ENCODE results near the gene BAZ1B. TPM values are rescaled to one million over a fixed set of nuclear protein-coding genes. Genes with fewer than 3 reads are reported as not detected.
"Not testable (repeated sequence)": the region's sequence is repeated elsewhere in the genome, so short reads cannot be mapped to it uniquely, and the experiment has no call there.

The BAZ1B gene
- total RNA-seq, 2 experiments from 2014 or later = 90.5 to 93.0 TPM

DNA sequence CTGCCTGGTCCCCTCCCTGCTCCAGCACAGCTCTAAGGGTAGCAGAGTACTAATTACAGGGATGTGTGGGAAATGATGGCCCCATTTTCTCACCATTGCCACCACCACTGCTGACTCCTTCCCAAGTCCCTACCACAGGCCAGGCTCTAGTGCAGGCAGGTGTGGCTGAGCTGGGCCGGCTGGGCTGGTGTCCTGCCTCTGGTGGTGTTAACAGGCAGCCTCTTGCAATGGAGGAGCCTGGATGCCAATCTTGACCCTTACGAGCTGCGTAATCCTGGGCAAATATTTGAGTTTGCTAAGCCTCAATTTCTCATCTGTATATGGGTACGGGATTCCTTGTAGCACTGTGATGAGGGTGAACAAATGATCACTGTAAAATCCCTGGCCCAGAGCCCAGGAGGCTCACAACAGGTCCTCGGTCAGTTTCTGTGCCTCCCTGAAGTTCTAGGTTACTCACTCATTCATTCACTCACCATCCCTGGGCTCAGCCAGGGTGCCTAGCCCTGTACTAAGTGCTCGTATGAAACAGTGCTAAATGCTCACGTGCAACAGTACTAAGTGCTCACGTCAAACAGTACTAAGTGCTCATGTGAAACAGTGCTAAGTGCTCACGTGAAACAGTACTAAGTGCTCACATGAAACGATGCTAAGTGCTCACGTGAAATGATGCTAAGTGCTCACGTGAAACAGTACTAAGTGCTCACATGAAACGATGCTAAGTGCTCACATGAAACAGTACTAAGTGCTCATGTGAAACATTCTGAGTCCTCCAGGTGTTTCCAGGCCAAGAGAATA lies 90.9 kb downstream of the BAZ1B start:
- ATAC-seq (ENCODE audit: low read depth) (no peak), DNase-seq (no peak)
- POLR2A ChIA-PET = no interaction called here
- Mint-ChIP-seq H3K36me3 (no peaks in the 10 kb centered on the region), H3K27me3 (peaks cover 12% of the 10 kb centered on the region), H3K4me1 (no peaks in the 10 kb centered on the region), H3K4me3 (no peak overlapping the region), H3K27ac (no peak overlapping the region), H3K9me3 (peaks cover 1% of the 10 kb centered on the region)

- POLR2A ChIA-PET = not testable (repeated sequence)
These were observed 91.6 kb downstream of the BAZ1B start for GRCh38 chr7:73430540-73430939.

DNA sequence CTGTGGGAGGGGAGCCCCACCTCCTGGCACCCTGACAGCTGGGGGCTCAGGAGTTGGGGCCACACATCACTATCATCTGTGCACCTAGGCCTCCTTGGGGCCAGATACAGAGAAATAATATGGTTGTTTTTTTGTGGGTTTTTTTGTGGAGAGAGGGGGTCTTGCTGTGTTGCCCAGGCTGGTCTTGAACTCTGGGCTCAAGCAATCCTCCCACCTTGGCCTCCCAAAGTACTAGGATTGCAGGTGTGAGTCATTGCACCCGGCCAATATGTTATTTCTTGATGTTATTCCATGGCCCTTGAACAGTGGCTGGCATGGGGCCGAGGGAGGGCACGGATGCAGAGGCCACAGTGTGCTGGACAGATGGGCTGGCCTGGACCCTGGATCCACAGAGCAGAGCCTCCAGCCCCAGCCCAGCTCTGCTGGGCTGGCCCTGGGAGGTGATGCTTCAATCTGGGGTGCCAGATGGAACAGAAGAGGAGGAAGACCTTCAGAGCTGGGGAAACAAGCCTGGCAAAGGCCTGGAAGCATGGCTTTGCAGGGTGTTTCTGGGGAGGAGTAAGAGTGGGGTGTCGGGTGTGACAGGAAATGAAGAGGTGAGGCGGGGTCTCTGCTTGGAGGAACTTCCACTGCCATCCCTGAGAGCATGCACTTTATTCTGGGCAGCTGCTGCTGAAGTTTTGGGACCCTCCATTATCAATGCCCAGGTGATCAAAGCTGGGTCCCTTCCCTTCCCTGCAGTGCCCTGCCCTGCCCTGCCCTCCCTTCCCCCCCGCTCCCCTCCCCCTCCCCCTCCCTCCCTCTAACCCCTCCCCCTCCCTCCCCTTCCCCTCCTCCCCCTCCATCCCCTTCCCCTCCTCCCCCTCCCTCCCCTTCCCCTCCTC lies 92.2 kb downstream of the BAZ1B start:
- no peak for DNase-seq
- Mint-ChIP-seq H3K27me3 (peaks cover 16% of the 10 kb centered on the region), H3K9me3 (peaks cover 1% of the 10 kb centered on the region), H3K27ac (no peak overlapping the region), H3K4me3 (no peak overlapping the region), H3K4me1 (peaks cover 1% of the 10 kb centered on the region), H3K36me3 (no peaks in the 10 kb centered on the region)
- ATAC-seq (ENCODE audit: low read depth) = no peak
- POLR2A ChIA-PET = no interaction called here

More at GRCh38 chr7:73430540-73430939, 91.6 kb downstream of the BAZ1B start:
- H3K27me3 Mint-ChIP-seq = peaks cover 13% of the 10 kb centered on the region
- not testable (repeated sequence) for H3K4me1 Mint-ChIP-seq; ATAC-seq (ENCODE audit: low read depth); DNase-seq; H3K36me3 Mint-ChIP-seq; H3K4me3 Mint-ChIP-seq; H3K27ac Mint-ChIP-seq; H3K9me3 Mint-ChIP-seq

DNA sequence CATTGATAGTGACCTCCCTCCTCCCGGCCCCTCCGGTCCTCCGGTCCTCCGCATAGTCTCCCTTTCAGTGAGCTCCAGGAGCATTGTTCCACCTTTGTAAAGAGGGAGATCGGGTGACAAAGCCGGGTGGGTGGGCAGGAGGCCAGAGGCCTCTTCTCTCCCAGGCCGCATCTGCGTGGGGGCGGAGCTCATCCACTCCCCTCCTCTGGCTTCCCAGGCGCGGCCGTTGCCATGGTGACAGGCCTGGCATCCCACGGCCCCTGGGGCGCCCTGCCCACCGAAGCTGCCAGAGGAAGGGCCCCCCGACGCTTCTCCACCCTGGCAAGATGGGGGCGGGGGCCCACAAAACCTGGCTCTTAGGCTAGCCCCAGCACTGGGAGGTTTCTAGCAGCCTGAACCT lies 92.9 kb downstream of the BAZ1B start:
- H3K27me3 Mint-ChIP-seq = peaks cover 17% of the 10 kb centered on the region
- POLR2A ChIA-PET = no interaction called here

DNA sequence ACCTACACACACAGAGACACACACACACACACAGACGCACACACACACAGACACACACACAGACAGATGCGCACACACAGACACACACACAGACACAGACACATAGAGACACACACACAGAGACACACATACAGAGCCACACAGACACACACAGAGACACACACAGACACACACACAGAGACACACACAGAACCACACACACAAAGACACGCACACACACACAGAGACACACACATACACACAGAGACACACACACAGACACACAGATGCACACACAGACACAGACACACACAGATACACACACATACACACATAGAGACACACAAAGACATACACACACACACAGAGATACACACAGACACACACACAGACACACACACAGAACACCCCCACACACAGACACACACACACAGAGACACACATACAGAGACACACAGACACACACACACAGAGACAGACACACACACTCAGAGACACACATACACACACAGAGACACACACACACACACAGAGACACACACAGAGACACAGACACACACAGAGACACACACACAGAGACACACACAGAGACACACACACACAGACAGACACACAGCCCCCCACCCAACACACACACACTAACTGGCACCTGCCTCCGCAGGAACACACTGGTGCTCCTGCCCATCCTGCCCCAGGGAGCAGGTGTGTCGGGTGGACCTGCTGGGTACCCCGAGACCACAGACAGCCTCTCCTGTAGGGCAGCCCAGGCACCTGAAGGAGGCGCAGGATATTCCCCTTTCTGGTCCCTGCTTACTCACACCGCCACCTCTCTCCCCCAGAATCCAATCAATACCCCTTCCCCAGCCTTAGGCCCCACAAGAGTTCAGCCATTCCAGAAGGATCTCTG lies 93.9 kb downstream of the BAZ1B start:
- DNase-seq (no peak), ATAC-seq (ENCODE audit: low read depth) (no peak)
- peaks cover 1% of the 10 kb centered on the region for H3K4me1 Mint-ChIP-seq
- no peak overlapping the region for H3K4me3 Mint-ChIP-seq
- POLR2A ChIA-PET = no interaction called here
- H3K27ac Mint-ChIP-seq = no peak overlapping the region
- no peaks in the 10 kb centered on the region for H3K9me3 Mint-ChIP-seq
- H3K27me3 Mint-ChIP-seq = peaks cover 18% of the 10 kb centered on the region
- H3K36me3 Mint-ChIP-seq = no peaks in the 10 kb centered on the region

More for the DNA sequence above, 92.9 kb downstream of the BAZ1B start:
- H3K4me1 Mint-ChIP-seq = peaks cover 1% of the 10 kb centered on the region
- no peak for ATAC-seq (ENCODE audit: low read depth)
- DNase-seq = no peak
- no peak overlapping the region for H3K27ac Mint-ChIP-seq
- H3K9me3 Mint-ChIP-seq = no peaks in the 10 kb centered on the region
- no peaks in the 10 kb centered on the region for H3K36me3 Mint-ChIP-seq
- H3K4me3 Mint-ChIP-seq = no peak overlapping the region

DNA sequence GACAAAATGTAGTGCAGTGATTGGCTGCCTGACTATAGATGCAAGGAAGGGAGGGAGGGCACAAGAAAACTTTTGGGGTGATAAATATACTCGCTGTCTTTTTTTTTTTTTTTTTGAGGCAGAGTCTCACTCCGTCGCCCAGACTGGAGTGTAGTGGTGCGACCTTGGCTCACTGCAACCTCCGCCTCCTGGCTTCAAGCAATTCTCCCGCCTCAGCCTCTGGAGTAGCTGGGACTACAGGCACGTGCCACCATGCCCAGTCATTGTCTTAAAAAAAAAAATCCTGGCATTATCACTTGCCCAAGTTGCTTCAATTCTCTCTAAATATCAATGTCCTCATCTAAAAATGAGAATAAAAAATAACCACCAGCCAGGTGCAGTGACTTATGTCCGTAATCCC lies 96.1 kb downstream of the BAZ1B start:
- Mint-ChIP-seq H3K9me3 (no peaks in the 10 kb centered on the region), H3K4me1 (peaks cover 1% of the 10 kb centered on the region), H3K27me3 (peaks cover 11% of the 10 kb centered on the region), H3K36me3 (no peaks in the 10 kb centered on the region), H3K4me3 (no peak overlapping the region), H3K27ac (no peak overlapping the region)
- DNase-seq = no peak
- POLR2A ChIA-PET = no interaction called here
- ATAC-seq (ENCODE audit: low read depth) = no peak

DNA sequence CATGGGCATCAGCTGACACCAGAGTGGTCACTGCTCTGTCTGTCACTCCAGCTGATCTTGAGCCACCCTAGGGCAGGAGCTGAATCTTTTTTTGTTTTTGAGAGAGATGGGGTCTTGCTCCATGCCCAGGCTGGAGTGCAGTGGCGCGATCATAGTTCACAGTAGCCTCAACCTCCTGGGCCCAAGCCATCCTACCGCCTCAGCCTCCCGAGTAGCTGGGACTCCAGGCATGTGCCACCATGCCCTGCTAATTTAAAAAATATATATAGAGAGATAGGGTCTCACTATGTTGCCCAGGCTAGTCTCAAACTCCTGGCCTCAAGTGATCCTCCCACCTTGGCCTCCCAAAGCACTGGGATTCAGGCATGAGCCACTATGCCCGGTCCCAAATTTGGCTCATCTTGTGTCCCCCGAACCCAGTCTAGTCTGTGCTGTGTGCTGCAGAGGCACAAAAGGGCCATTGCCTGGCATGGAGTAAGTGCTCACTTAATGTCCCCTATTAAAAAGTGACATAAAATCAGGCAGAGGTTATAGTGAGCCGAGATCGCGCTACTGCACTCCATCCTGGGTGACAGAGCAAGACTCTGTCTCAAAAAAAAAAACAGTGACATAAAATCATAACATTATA lies 96.6 kb downstream of the BAZ1B start:
- H3K27ac Mint-ChIP-seq = no peak overlapping the region

DNA sequence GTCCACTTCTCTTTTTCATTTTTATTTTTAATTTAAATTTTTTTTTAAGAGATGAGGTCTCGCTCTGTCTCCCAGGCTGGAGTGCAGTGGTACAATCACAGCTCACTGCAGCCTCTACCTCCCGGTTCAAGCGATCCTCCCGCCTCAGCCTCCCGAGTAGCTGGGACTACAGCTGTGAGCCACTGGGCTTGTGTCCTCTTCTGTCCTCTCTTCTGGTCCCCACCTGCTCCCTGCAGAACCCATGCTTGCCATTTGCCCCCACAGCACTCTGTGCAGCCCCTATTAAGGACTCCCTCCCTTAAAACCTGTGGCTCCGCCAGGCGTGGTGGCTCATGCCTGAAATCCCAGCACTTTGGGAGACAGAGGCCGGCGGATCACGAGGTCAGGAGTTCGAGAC lies 97.6 kb downstream of the BAZ1B start:
- Mint-ChIP-seq H3K4me3 (no peak overlapping the region), H3K4me1 (peaks cover 5% of the 10 kb centered on the region), H3K27ac (no peak overlapping the region), H3K9me3 (no peaks in the 10 kb centered on the region), H3K27me3 (peaks cover 11% of the 10 kb centered on the region), H3K36me3 (no peaks in the 10 kb centered on the region)
- ATAC-seq (ENCODE audit: low read depth) (no peak), DNase-seq (no peak)
- POLR2A ChIA-PET = no interaction called here

More for the DNA sequence above, 96.6 kb downstream of the BAZ1B start:
- POLR2A ChIA-PET = no interaction called here
- Mint-ChIP-seq H3K4me1 (peaks cover 1% of the 10 kb centered on the region), H3K36me3 (no peaks in the 10 kb centered on the region), H3K4me3 (no peak overlapping the region), H3K27me3 (peaks cover 11% of the 10 kb centered on the region), H3K9me3 (no peaks in the 10 kb centered on the region)
- no peak for ATAC-seq (ENCODE audit: low read depth)
- no peak for DNase-seq

GRCh38 chr7:73423519-73424488 lies 98.3 kb downstream of the BAZ1B start:
- Mint-ChIP-seq H3K36me3 (no peaks in the 10 kb centered on the region), H3K9me3 (no peaks in the 10 kb centered on the region), H3K27me3 (peaks cover 11% of the 10 kb centered on the region), H3K4me3 (no peak overlapping the region), H3K27ac (no peak overlapping the region), H3K4me1 (peaks cover 5% of the 10 kb centered on the region)
- DNase-seq (no peak), ATAC-seq (ENCODE audit: low read depth) (no peak)
- POLR2A ChIA-PET = no interaction called here

DNA sequence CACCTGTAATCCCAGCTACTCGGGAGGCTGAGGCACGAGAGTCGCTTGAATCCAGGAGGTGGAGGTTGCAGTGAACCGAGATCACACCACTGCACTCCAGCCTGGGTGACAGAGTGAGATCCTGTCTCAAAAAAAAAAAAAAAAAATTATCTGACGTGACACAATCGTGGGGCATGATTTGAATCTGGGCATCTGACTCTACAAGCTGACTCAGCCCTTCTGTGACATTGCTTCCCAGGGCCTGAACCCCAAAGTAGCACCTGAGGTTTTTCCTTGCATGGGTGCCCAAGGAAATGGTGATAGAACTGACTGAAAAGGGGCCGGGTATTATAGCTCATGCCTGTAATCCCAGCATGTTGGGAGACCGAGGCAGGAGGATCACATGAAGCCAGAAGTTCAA lies 101.5 kb downstream of the BAZ1B start:
- H3K4me1 Mint-ChIP-seq; H3K4me3 Mint-ChIP-seq; POLR2A ChIA-PET; H3K9me3 Mint-ChIP-seq; H3K27ac Mint-ChIP-seq; DNase-seq; H3K36me3 Mint-ChIP-seq; ATAC-seq (ENCODE audit: low read depth): not testable (repeated sequence)
- H3K27me3 Mint-ChIP-seq = peaks cover 11% of the 10 kb centered on the region

DNA sequence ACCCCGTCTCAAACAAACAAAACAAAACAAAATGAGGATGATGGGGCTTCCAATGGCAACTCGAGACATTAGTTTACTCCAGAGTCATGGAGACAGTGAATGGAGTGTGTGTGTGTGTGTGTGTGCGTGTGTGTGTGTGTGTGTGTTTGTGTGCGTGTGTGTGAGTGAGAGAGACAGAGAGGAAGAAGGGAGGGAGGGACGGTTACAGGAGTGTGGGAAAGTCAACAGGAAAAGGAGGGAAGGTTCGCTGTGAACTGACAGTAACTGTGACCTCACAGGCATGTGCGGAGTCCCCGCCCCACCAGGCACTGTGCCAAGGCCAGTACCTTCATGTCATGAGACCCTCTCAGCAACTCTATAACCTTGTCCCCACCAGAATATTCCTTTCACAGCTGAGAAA lies 102.1 kb downstream of the BAZ1B start:
- H3K27ac Mint-ChIP-seq; H3K36me3 Mint-ChIP-seq; H3K4me3 Mint-ChIP-seq; ATAC-seq (ENCODE audit: low read depth); DNase-seq; H3K9me3 Mint-ChIP-seq; POLR2A ChIA-PET; H3K4me1 Mint-ChIP-seq; H3K27me3 Mint-ChIP-seq: not testable (repeated sequence)

DNA sequence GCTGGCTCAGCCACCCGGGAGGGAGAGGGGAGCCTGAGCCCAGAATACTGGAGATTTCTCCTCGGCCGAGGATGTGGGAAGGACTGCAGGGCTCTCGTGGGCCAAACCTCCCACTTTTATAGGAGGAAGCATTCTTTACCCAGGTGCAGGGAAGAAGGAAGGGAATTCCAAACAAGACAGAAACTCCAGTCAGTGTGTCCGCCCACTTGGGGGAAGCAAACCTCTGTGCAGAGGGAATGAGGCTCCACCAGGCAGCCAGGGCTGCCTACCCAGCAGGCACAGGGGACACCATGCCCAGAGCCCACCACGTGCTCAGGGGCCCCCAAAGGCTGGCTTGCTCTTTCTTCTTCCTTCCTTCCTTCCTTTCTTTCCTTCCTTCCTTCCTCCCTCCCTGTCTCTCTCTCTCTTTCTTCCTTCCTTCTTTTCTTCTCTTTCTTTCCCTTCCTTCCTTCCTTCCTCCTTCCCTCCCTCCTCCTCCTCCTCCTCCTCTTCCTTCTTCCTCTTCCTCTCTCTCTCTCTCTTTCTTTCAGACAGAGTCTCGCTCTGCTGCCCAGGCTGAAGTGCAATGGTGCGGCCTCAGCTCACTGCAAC lies 103.9 kb downstream of the BAZ1B start:
- no peak for ATAC-seq (ENCODE audit: low read depth)

More for the DNA sequence above, 103.9 kb downstream of the BAZ1B start:
- Mint-ChIP-seq H3K27me3 (no peaks in the 10 kb centered on the region), H3K4me3 (no peak overlapping the region), H3K27ac (no peak overlapping the region), H3K9me3 (no peaks in the 10 kb centered on the region), H3K4me1 (peaks cover 6% of the 10 kb centered on the region), H3K36me3 (no peaks in the 10 kb centered on the region)
- no peak for DNase-seq
- POLR2A ChIA-PET = no interaction called here
